ENCODE measurements around the gene METTL2A.
"Not testable (repeated sequence)": the region's sequence is repeated elsewhere in the genome, so short reads cannot be mapped to it uniquely, and the experiment has no call there.

METTL2A gene

DNA sequence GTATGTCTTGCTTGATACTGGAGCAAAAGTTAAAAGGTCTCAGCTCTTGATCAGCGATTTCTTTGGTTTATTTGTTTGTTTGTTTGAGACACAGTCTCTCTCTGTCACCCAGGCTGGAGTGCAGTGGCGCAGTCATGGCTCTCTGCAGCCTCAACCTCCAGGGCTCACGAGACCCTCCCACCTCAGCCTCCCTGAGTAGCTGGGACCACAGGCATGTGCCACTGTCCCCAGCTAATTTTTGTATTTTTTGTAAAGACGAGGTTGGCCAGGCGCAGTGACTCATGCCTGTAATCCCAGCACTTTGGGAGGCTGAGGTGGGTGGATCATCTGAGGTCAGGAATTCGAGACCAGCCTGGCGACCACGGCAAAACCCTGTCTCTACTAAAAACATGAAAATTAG lies 75.1 kb downstream of the METTL2A start:
- not testable (repeated sequence) for FAIRE-seq; DNase-seq (ENCODE audit: insufficient read length)
